ENCODE results near the gene GALNT4. TPM values are rescaled to one million over a fixed set of nuclear protein-coding genes. Genes with fewer than 3 reads are reported as not detected.

Gene GALNT4
- total RNA-seq, 1 experiment from 2014 or later: 3.5 TPM

DNA sequence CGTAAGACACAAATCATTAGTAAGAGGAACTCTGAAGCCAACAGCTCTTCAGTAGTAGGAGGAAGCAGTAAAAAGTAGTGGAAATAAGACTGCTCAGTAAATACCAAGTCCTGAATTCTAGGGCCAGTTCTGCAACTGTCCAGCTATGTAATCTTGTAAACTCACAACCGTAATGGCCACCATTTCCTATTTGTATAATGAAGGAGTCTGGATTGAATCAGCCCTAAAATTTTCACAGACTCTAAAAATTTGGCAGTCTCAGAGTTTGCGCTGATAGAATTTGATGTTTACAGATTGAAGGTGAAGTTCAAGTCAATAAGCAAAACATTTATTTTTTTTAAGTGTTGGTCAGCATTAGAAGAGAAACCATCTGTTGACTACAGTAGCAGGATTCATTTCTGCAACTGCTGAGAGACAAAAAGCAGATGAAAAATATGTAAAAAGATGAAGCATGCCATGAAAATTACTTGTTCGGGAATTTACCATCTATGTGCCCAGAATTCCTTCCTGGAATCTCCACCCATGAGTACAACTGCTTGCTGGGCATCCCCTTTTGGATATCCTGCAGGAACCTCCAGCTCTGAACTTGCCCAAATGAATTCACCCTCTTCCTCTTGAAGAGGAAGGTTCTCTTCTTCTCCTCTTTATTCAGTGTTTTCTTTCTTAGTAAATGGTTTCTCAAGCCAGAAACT is 47.5 kb downstream of the GALNT4 start:
- H3K9me3 ChIP-seq: no peaks in the 10 kb centered on the region
- DNase-seq: no peak
- H3K36me3 ChIP-seq: no peaks in the 10 kb centered on the region
- H3K27me3 ChIP-seq: no peaks in the 10 kb centered on the region
- H3K4me3 ChIP-seq: no peak overlapping the region

DNA sequence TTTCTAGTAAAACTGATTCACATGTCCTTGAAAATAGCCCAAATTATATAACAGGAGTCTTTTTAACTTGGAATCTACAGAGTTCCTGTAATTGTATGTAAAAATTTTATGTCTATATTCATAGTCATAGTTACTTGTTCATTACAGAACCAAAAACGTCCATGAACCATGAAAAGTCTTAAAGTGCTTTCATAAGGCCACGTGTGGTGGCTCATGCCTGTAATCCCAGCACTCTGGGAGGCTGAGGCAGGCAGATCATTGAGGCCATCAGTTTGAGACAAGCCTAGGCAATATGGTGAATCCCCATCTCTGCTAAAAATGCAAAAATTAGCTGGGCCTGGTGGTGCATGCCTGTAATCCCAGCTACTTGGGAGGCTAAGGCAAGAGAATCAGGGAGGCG is 48.4 kb downstream of the GALNT4 start:
- no peak for DNase-seq
- Histone ChIP-seq H3K4me3 (no peak overlapping the region), H3K36me3 (no peaks in the 10 kb centered on the region), H3K9me3 (no peaks in the 10 kb centered on the region), H3K27me3 (no peaks in the 10 kb centered on the region)

DNA sequence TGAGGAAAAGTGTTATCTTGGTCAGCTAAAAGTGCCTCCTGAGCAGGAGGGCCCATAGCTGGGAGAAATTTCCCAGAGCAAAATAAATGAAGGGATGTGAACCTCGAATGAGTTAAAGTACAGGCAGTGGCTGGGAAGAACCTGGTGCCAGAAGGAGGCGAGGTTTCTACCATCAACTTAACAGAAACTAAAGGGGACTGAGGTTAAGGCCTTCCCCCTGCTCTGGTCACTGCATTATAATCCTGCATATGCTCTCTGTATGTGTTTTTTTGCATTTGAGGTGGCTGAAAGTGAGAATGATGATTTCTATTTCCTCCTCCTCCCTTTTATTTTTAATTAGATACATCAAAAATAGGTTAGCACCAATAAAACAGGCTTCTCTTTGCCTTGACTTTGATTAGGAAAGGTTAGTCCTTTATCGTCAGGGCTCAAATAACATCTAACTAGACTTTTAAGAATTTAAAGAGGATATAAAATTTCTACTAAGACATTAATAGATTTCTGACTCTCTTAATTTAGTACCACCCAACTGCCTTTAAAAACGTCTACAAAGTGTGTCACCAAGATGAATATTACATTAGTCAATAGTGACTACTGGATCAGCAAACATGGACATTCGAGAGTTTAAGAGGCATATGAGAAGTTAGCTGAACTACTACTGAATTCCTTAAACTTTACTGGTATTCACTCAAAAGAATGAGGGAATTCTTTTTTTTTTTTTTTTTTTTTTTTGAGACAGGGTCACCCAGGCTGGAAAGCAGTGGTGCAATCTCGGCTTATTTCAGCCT is 49.2 kb downstream of the GALNT4 start:
- Histone ChIP-seq H3K9me3 (no peaks in the 10 kb centered on the region), H3K36me3 (no peaks in the 10 kb centered on the region), H3K27me3 (no peaks in the 10 kb centered on the region), H3K4me3 (no peak overlapping the region)
- DNase-seq: no peak

- H3K9me3 ChIP-seq: no peaks in the 10 kb centered on the region
- no peak for DNase-seq
These were observed 50.0 kb downstream of the GALNT4 start for GRCh38 chr12:89474615-89475014.

More at GRCh38 chr12:89474615-89475014, 50.0 kb downstream of the GALNT4 start:
- Histone ChIP-seq H3K27me3 (no peaks in the 10 kb centered on the region), H3K36me3 (no peaks in the 10 kb centered on the region), H3K4me3 (no peak overlapping the region)

Other genes with a start within 250 kb of the GALNT4 start
- gene DUSP6, start 172.3 kb downstream of the GALNT4 start, total RNA-seq (2014; rRNA removed; shearing (Covaris generic); ENCODE audit: low replicate concordance): 19.5 and 43.9 TPM in 2 replicates
- 6.9 and 11.8 TPM in 2 replicates for gene POC1B, start 1.3 kb upstream of the GALNT4 start, total RNA-seq (2014; rRNA removed; shearing (Covaris generic); ENCODE audit: low replicate concordance)
- 14.3 and 22.4 TPM in 2 replicates for gene ATP2B1, start 184.0 kb upstream of the GALNT4 start, total RNA-seq (2014; rRNA removed; shearing (Covaris generic); ENCODE audit: low replicate concordance)

Measured in MG63 (cell line).